HG02763 (cell line): ENCODE data around the gene NR6A1.

Source experiments
- ATAC-seq: cut with Tn5 transposase; IDR thresholded peaks from one replicate; pipeline ENCODE4 v1.9.1; 2021; ENCODE audit warnings: mild to moderate bottlenecking, moderate library complexity; ENCODE audit not compliant: unreplicated experiment

Gene NR6A1

GRCh38 chr9:124662561-124662960 is 108.5 kb downstream of the NR6A1 start:
- no peak for ATAC-seq

GRCh38 chr9:124661271-124661670 is 109.8 kb downstream of the NR6A1 start:
- ATAC-seq, result no peak

DNA sequence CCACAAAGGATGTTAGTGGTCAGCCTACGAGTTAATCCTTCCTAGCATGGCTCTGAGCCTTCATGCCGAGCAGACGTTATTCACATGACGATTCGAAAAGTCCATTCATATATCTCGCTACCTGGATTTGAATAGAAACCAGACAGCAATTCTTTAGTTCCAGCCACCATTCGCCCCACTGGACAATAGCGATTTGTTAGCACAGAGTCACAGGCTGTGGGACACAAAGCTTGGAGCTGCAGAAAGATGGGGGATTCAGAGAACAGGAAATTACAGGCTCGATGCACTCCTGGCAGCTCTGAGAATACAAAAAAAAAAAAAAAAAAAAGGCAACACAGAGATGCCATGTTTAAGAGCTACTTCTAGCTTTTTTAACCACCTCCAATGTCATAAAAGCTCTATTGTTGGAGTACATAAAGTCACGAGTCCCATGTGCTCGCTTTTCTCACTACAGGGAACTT is 110.7 kb downstream of the NR6A1 start:
- ATAC-seq, result no peak

DNA sequence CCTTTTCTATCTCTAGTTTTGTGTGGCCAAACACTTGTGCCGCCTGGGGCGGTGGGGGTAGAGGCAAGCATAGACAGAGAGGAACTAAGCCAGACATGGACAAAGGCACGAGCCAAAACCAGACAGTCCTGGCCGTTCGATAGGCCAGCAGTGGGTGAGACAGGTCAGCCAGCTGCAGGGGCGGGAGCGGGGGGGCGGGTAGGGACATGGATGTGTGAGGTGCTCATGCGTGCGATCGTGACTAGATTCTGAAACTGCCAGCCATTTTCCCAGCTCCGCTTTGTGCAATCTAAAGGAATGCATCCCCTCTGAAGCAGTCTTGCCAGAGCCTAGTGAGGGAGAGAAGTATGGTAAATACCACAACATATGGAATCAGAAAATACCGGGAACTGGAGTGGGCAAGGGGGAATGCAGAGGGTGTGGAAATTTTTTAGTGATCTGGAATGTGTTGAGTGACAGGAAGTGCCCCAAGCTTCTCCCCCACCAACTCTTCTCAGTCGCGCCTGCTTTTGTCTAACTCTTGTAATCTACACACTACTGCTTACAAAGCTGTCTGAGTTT is 111.9 kb downstream of the NR6A1 start:
- peak; percentile 47 for ATAC-seq

DNA sequence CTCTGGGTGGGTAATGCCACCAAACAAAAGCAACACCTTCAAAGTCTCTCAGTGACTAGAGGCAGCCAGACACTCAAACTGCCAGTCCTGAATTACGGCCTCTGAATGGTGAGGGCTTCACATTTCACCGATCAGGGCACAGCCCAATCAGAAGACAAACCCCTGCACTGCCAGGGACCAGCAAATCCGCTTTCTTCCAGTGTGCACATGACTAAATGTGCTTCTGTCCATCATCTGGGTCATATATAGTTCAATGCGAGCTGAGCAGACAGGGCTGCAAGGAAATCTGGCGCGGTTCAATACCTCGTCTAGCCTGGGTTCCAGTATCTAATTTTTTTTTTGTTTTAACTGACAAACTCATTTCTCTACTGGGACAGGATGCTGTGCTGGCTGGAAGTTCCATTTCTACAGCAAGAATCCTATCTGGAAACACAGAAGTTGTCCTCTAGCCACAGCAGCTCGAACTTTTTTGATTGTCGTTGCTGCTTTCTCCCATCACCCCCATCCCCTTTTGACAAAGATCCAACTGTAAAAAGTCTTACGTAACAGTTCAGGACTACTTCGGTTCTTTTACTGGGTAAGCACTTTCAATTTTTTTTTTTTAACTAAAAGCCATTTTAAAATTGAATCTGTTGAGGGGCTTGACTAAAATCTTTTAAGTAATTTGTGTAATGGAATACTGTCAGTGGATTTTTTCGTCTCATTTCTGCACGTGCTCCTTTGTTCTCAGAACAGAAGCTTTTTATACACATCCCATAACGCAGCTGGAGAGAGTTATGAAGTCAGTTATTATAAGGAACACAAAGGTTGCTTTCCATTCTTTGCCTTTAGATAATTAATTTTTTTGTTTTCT is 112.7 kb downstream of the NR6A1 start:
- peak; percentile 75 for ATAC-seq

GRCh38 chr9:124657516-124657915 is 113.6 kb downstream of the NR6A1 start:
- no peak for ATAC-seq

DNA sequence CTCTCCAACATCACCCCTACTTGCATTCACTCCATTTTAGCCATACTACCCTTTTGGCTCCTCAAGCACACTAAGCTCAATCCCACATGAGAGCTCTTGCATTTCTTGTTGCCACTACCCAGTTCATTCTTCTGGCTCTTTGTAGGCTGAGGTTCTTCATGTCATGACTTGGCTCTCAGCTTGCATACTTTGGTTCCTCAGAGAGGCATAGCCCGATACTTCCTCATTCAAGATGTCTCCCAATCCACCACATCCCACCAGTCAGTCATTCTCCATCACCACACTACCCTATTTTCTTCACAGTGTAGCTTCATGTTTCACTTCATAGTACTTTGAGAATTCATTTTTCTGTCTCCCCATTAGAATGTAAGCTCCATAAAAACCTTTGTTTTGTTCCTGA is 116.7 kb downstream of the NR6A1 start:
- ATAC-seq, result no peak

GRCh38 chr9:124652615-124653393 is 118.3 kb downstream of the NR6A1 start:
- no peak for ATAC-seq

- ATAC-seq, result no peak
Observed at GRCh38 chr9:124652203-124652602, 118.9 kb downstream of the NR6A1 start.

- ATAC-seq, result no peak
Observed at GRCh38 chr9:124645274-124645673, 125.8 kb downstream of the NR6A1 start.

GRCh38 chr9:124639637-124640036 is 131.5 kb downstream of the NR6A1 start:
- ATAC-seq, result no peak

DNA sequence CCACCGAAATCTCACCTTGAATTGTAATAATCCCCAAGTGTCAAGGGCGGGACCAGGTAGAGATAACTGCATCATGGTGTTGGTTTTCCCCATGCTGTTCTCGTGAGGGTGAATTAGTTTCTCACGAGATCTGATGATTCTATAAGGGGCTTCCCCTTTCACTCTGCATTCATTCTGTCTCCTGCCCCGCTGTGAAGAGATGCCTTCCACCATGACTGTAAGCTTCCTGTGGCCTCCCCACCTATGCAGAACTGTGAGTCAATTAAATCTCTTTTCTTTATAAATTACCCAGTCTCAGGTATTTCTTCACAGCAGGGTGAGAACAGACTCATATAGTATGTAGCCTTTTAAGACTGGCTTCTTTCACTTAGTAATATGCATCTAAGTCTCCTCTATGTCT is 135.8 kb downstream of the NR6A1 start:
- no peak for ATAC-seq

- ATAC-seq, result no peak
Observed at GRCh38 chr9:124632077-124632621, 139.0 kb downstream of the NR6A1 start.

DNA sequence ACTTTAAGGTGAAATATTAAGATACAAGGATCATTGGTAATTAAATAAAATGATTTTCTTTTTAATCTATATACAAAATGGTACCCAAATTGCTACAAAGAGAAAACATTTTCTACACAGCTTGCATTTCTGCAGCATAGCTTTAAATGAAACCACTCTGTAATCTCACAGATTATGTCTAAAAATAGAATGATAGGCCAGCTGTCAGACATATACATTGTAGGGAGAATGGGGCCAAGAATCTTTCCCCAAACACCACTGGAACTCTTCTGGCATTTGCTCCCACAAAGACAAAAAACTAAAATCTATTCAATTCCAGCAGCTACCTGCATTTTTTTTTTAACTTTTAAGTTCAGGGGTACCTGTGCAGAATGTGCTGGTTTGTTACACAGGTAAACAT is 139.8 kb downstream of the NR6A1 start:
- no peak for ATAC-seq

GRCh38 chr9:124629600-124629999 is 141.5 kb downstream of the NR6A1 start:
- no peak for ATAC-seq

DNA sequence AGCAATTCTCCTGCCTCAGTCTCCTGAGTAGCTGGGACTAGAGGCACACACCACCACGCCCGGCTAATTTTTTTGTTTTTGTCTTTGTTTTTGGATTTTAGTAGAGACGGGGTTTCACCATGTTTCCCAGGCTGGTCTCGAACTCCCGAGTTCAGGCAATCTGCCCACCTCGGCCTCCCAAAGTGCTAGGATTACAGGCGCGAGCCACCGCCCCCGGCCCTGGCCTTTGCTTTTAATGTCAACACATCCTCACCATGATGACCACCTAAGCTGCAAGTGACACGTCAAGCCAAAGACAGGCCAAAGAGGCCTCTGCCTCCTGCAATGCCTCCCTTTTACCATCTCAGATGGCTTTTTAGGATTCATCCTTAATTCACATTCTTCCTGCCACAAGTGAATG is 142.4 kb downstream of the NR6A1 start:
- no peak for ATAC-seq

DNA sequence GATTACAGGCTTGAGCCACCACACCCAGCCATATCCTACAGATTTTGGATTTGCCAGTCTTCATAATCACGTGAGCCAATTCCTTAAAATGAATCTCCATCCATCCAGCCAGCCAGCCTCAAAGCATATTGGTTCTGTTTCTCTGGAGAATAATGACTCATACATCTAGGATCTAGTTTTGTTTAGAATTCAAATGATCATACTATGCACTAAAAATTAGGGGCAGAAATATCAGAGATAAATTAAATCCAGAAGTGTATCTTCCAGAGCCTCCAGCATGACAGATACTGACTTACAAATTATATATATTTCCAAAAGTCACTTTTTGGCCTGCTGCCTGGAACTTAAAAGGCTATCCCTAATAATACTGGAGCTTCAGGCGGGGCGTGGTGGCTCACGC is 144.8 kb downstream of the NR6A1 start:
- ATAC-seq, result no peak

GRCh38 chr9:124625087-124625486 is 146.0 kb downstream of the NR6A1 start:
- no peak for ATAC-seq

DNA sequence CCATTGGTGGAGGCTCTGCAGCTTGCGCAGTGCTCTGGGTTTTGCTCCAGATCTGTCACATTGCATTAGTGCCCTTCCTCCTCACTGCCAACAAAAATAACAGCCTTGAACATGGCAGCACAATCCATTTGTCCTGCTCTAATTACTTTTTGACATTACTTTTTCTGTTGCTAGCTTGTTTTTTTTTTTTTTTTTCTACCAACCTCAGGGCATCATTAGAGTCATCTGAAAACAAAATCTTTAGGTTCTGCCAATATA is 146.4 kb downstream of the NR6A1 start:
- no peak for ATAC-seq

GRCh38 chr9:124623966-124624734 is 147.0 kb downstream of the NR6A1 start:
- ATAC-seq, result no peak

DNA sequence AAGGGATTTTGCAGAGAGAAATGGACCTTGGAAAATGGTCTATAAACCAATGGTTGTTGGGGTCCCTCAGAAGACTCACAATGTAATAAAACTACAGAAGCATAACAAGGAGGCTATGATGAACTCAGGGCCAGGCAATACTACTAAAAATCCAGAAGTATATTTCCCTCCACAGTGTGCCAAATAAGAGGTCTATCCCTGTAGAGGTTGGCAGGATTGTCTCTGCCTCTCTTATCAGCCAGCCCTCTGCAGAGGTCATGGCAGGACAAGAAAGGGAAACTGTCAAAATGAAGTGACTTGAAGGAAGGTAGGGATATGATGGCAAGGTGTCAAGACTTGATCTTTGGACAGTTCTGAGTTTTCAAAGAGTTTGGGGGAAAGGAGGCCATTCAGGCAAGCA is 148.2 kb downstream of the NR6A1 start:
- no peak for ATAC-seq
